D341Med (cell line): Measurements from ENCODE around the gene LTK.

Experiments
- DNase-seq: peaks from one replicate; pipeline ENCODE4 v3.0.0; 2012; ENCODE audit warnings: low spot score

The LTK gene

GRCh38 chr15:41513506-41514227, at the start of gene LTK:
Gene LTK, minus strand, starts transcription at chr15:41513827. Its CDS starts 118 bp downstream, at chr15:41513709.
- DNase-seq = no peak

- DNase-seq = peak; percentile 49
Observed at GRCh38 chr15:41562784-41563198, 49.2 kb upstream of the LTK start.

GRCh38 chr15:41562244-41562643, 48.6 kb upstream of the LTK start:
- no peak for DNase-seq

- no peak for DNase-seq
Observed at GRCh38 chr15:41561777-41562145, 48.1 kb upstream of the LTK start.

- no peak for DNase-seq
Observed at GRCh38 chr15:41561104-41561776, 47.6 kb upstream of the LTK start.

- DNase-seq = no peak
Observed at GRCh38 chr15:41560572-41560874, 46.9 kb upstream of the LTK start.

- no peak for DNase-seq
Observed at GRCh38 chr15:41559239-41559782, 45.7 kb upstream of the LTK start.

- DNase-seq = peak; percentile 87
Observed at GRCh38 chr15:41558400-41559238, 45.0 kb upstream of the LTK start, which contains the start of gene TYRO3. Gene TYRO3, plus strand, starts transcription at chr15:41559212. Its CDS starts 46 bp downstream, at chr15:41559258.

GRCh38 chr15:41557673-41558399, 44.2 kb upstream of the LTK start:
- DNase-seq = peak; percentile 91

- no peak for DNase-seq
Observed at GRCh38 chr15:41556677-41557076, 43.0 kb upstream of the LTK start.

GRCh38 chr15:41554915-41555314, 41.3 kb upstream of the LTK start:
- no peak for DNase-seq

GRCh38 chr15:41554343-41554742, 40.7 kb upstream of the LTK start:
- DNase-seq = no peak

- DNase-seq = no peak
Observed at GRCh38 chr15:41553731-41554130, 40.1 kb upstream of the LTK start.

GRCh38 chr15:41550066-41550775, 36.6 kb upstream of the LTK start:
- no peak for DNase-seq

- no peak for DNase-seq
Observed at GRCh38 chr15:41546851-41547786, 33.5 kb upstream of the LTK start.

GRCh38 chr15:41545218-41545617, 31.6 kb upstream of the LTK start:
- no peak for DNase-seq

GRCh38 chr15:41544650-41545015, 31.0 kb upstream of the LTK start:
- DNase-seq = no peak

GRCh38 chr15:41543521-41543870, 29.9 kb upstream of the LTK start:
- DNase-seq = no peak

GRCh38 chr15:41536866-41537265, 23.2 kb upstream of the LTK start:
- DNase-seq = no peak

GRCh38 chr15:41535544-41535943, 21.9 kb upstream of the LTK start:
- no peak for DNase-seq
